NT2/D1 (cell line): ENCODE data around the gene HEXB.

Experiments
- SUZ12 ChIP-seq: IDR thresholded peaks from 2 replicates; pipeline ENCODE4 v1.6.1; 2011; ENCODE audit not compliant: insufficient read length, insufficient read depth; ENCODE audit errors: extremely low read depth
- ZNF274 ChIP-seq: IDR thresholded peaks from 2 replicates; pipeline ENCODE4 v1.6.1; 2011; ENCODE audit warnings: mild to moderate bottlenecking, low read depth, low read length

DNA sequence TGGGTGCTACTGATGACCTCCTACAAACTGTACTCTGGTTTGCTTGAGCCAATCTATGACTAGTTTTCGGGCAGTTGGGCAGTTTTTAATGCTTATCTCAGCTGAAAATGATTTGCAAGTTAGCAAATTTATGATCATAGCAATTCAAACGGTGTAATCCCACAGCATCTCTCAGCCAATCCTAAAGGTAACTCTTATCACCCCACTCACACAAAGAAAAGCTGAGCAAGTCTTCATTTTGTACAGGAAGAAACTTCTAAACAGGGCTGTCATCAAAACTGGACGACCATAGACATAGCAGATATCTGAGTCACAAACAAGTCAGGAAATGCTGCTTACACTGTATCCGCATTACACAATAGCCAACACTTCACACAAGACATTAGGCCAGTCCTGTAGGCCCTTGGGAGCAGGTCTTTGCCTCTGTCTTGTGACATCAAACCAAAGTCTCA is 41.9 kb upstream of the HEXB start:
- TF ChIP-seq SUZ12 (no peak), ZNF274 (no peak)
